ENCODE results near the gene UBE2O. TPM values are rescaled to one million over a fixed set of nuclear protein-coding genes. Genes with fewer than 3 reads are reported as not detected.
"Not testable (repeated sequence)": the region's sequence is repeated elsewhere in the genome, so short reads cannot be mapped to it uniquely, and the experiment has no call there.

Gene UBE2O
- total RNA-seq, 1 experiment from 2014 or later: 68.9 TPM

- POLR2A ChIA-PET: no interaction called here
- DNase-seq (ENCODE audit: low spot score): no peak
- CTCF ChIA-PET: interaction anchor here (4.4 kb wide), 1 partner anchor 47 kb away, joined by 32 read pairs; no protein-coding TSS in a partner anchor
- Mint-ChIP-seq H3K27me3 (ENCODE audit: low read depth) (no peaks in the 10 kb centered on the region), H3K36me3 (peaks cover 23% of the 10 kb centered on the region), H3K4me1 (peaks cover 22% of the 10 kb centered on the region), H3K9me3 (no peaks in the 10 kb centered on the region), H3K4me3 (no peak overlapping the region), H3K27ac (no peak overlapping the region)
- no peak for TF ChIP-seq SOX15 (CRISPR knock-in tag; IDR thresholded peaks at IDR 0.05)
- TF ChIP-seq, protein P1, sequence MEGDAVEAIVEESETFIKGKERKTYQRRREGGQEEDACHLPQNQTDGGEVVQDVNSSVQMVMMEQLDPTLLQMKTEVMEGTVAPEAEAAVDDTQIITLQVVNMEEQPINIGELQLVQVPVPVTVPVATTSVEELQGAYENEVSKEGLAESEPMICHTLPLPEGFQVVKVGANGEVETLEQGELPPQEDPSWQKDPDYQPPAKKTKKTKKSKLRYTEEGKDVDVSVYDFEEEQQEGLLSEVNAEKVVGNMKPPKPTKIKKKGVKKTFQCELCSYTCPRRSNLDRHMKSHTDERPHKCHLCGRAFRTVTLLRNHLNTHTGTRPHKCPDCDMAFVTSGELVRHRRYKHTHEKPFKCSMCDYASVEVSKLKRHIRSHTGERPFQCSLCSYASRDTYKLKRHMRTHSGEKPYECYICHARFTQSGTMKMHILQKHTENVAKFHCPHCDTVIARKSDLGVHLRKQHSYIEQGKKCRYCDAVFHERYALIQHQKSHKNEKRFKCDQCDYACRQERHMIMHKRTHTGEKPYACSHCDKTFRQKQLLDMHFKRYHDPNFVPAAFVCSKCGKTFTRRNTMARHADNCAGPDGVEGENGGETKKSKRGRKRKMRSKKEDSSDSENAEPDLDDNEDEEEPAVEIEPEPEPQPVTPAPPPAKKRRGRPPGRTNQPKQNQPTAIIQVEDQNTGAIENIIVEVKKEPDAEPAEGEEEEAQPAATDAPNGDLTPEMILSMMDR (IDR thresholded peaks at IDR 0.05): no peak
- 0 out of 2 replicates have a peak, but pooled peaks have one; percentile 13 for TF ChIP-seq GABPB1 (CRISPR knock-in tag; IDR thresholded peaks at IDR 0.05)
- no peak for TF ChIP-seq CBFB (CRISPR knock-in tag; IDR thresholded peaks at IDR 0.05; ENCODE audit: low read depth)
- TF ChIP-seq ZBTB43 (CRISPR knock-in tag; IDR thresholded peaks at IDR 0.05): no peak
- TF ChIP-seq CREB1 (CRISPR knock-in tag; IDR thresholded peaks at IDR 0.05): no peak
- no peak for TF ChIP-seq GTF2I (CRISPR knock-in tag; conservative IDR thresholded peaks at IDR 0.05)
- ATAC-seq: no peak
Observed at GRCh38 chr17:76350463-76350862, 102.5 kb downstream of the UBE2O start.

- H3K27me3 Mint-ChIP-seq (ENCODE audit: low read depth); H3K4me3 Mint-ChIP-seq; POLR2A ChIA-PET; H3K27ac Mint-ChIP-seq; DNase-seq (ENCODE audit: low spot score); H3K9me3 Mint-ChIP-seq; CTCF ChIA-PET; ATAC-seq; H3K4me1 Mint-ChIP-seq: not testable (repeated sequence)
- peaks cover 41% of the 10 kb centered on the region for H3K36me3 Mint-ChIP-seq
Observed at GRCh38 chr17:76346936-76347335, 106.0 kb downstream of the UBE2O start.

DNA sequence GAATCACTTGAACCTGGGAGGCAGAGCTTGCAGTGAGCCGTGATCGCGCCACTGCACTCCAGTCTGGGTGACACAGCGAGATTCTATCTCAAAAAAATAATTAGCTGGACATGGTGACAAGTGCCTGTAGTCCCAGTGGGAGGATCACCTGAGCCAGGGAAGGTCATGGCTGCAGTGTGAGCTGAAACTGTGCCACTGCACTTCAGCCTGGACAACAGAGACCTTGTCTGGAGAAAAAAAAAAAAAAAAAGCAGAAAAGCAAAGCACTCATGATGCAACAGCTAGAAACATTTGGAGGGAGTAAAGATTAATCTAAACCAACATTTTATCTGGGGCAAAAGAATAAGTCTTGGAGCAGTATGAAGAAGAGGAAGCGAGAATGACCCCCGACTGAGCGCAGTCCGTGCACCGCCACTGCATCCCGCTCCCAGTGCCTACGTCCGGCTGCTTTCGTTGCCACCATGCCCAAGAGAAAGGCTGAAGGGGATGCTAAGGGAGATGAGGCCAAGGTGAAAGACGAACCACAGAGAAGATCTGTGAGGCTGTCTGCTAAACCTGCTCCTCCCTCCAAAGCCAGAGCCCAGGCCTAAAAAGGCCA is 107.5 kb downstream of the UBE2O start:
- ChIA-PET CTCF (no interaction called here), POLR2A (interaction anchor here (0.8 kb wide), 1 partner anchor 52 kb away, joined by 3 read pairs; no protein-coding TSS in a partner anchor)
- Mint-ChIP-seq H3K4me3 (no peak overlapping the region), H3K9me3 (no peaks in the 10 kb centered on the region), H3K27me3 (ENCODE audit: low read depth) (no peaks in the 10 kb centered on the region), H3K4me1 (no peaks in the 10 kb centered on the region), H3K27ac (no peak overlapping the region), H3K36me3 (peaks cover 45% of the 10 kb centered on the region)
- ATAC-seq (no peak), DNase-seq (ENCODE audit: low spot score) (no peak)
- TF ChIP-seq RORB (CRISPR knock-in tag; IDR thresholded peaks at IDR 0.05) (no peak), GABPB1 (CRISPR knock-in tag; IDR thresholded peaks at IDR 0.05) (peak; percentile 99)

GRCh38 chr17:76343106-76343505 is 109.8 kb downstream of the UBE2O start:
- DNase-seq (ENCODE audit: low spot score) (no peak), ATAC-seq (no peak)
- Mint-ChIP-seq H3K27me3 (ENCODE audit: low read depth) (no peaks in the 10 kb centered on the region), H3K27ac (no peak overlapping the region), H3K36me3 (peaks cover 42% of the 10 kb centered on the region), H3K4me1 (no peaks in the 10 kb centered on the region), H3K4me3 (no peak overlapping the region), H3K9me3 (no peaks in the 10 kb centered on the region)
- ChIA-PET POLR2A (interaction anchor here (1.1 kb wide), 1 partner anchor 11 kb away, joined by 3 read pairs; the partner anchor contains the start of gene PRPSAP1), CTCF (interaction anchor here (0.8 kb wide), 1 partner anchor 63 kb away, joined by 3 read pairs; no protein-coding TSS in a partner anchor)
- no peak for TF ChIP-seq JAZF1 (CRISPR knock-in tag; IDR thresholded peaks at IDR 0.05)
- no peak for TF ChIP-seq NR1H2 (CRISPR knock-in tag; IDR thresholded peaks at IDR 0.05)
- TF ChIP-seq, protein P2, sequence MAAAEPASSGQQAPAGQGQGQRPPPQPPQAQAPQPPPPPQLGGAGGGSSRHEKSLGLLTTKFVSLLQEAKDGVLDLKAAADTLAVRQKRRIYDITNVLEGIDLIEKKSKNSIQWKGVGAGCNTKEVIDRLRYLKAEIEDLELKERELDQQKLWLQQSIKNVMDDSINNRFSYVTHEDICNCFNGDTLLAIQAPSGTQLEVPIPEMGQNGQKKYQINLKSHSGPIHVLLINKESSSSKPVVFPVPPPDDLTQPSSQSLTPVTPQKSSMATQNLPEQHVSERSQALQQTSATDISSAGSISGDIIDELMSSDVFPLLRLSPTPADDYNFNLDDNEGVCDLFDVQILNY (CRISPR knock-in tag; IDR thresholded peaks at IDR 0.05): no peak
- no peak for TF ChIP-seq ZNF219 (CRISPR knock-in tag; IDR thresholded peaks at IDR 0.05; ENCODE audit: borderline replicate concordance)
- TF ChIP-seq, protein P3, sequence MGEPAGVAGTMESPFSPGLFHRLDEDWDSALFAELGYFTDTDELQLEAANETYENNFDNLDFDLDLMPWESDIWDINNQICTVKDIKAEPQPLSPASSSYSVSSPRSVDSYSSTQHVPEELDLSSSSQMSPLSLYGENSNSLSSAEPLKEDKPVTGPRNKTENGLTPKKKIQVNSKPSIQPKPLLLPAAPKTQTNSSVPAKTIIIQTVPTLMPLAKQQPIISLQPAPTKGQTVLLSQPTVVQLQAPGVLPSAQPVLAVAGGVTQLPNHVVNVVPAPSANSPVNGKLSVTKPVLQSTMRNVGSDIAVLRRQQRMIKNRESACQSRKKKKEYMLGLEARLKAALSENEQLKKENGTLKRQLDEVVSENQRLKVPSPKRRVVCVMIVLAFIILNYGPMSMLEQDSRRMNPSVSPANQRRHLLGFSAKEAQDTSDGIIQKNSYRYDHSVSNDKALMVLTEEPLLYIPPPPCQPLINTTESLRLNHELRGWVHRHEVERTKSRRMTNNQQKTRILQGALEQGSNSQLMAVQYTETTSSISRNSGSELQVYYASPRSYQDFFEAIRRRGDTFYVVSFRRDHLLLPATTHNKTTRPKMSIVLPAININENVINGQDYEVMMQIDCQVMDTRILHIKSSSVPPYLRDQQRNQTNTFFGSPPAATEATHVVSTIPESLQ (CRISPR knock-in tag; IDR thresholded peaks at IDR 0.05): no peak
- TF ChIP-seq CBFB (CRISPR knock-in tag; IDR thresholded peaks at IDR 0.05; ENCODE audit: low read depth): no peak
- TF ChIP-seq MYBL2 (CRISPR knock-in tag; IDR thresholded peaks at IDR 0.05): no peak
- no peak for TF ChIP-seq ERG (CRISPR knock-in tag; IDR thresholded peaks at IDR 0.05)
- no peak for TF ChIP-seq ZNF317 (CRISPR knock-in tag; IDR thresholded peaks at IDR 0.05; ENCODE audit: borderline replicate concordance, low read depth)
- no peak for TF ChIP-seq NFE2L1 (CRISPR knock-in tag; IDR thresholded peaks at IDR 0.05)
- no peak for TF ChIP-seq SOX15 (CRISPR knock-in tag; IDR thresholded peaks at IDR 0.05)
- TF ChIP-seq ZNF232 (CRISPR knock-in tag; IDR thresholded peaks at IDR 0.05): no peak
- TF ChIP-seq ZBTB21 (CRISPR knock-in tag; IDR thresholded peaks at IDR 0.05; ENCODE audit: borderline replicate concordance): no peak
- TF ChIP-seq SMAD4 (CRISPR knock-in tag; IDR thresholded peaks at IDR 0.05): no peak
- no peak for TF ChIP-seq CREM (CRISPR knock-in tag; IDR thresholded peaks at IDR 0.05)
